Fibroblast of skin of left biceps (primary cell): Measurements from ENCODE around the gene TTC27.
A peak's percentile ranks its signal among the peaks of the same experiment; 100 is the strongest.
"Not testable (repeated sequence)": the region's sequence is repeated elsewhere in the genome, so short reads cannot be mapped to it uniquely, and the experiment has no call there.

Source experiments
- DNase-seq, 2 experiments: peaks; one replicate each; pipeline ENCODE4 v3.0.0-alpha.2; 2013; ENCODE audit warnings: low read depth in 2 of 2

The TTC27 gene

DNA sequence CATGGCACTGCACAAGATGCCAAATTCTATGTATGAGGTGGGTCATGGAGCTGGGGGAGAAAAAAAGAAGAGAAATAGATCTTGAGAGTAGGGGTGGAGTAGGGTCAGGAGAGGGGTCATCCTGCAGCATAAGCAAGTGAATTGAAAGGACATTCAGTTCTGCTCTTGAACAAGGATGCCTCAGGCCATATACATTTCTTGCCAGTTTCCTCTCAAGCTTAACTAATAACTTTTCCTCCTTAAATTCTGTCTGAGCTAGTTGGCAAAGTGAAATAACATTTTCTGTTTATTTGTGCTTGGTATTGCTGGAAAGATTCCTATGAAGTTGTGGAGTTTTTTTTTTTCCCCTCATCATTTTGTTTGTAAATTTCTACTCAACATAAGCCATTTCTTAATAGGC lies 219.9 kb downstream of the TTC27 start:
- DNase-seq = no peak

GRCh38 chr2:32849456-32850194 lies 221.8 kb downstream of the TTC27 start:
- no peak for DNase-seq

DNA sequence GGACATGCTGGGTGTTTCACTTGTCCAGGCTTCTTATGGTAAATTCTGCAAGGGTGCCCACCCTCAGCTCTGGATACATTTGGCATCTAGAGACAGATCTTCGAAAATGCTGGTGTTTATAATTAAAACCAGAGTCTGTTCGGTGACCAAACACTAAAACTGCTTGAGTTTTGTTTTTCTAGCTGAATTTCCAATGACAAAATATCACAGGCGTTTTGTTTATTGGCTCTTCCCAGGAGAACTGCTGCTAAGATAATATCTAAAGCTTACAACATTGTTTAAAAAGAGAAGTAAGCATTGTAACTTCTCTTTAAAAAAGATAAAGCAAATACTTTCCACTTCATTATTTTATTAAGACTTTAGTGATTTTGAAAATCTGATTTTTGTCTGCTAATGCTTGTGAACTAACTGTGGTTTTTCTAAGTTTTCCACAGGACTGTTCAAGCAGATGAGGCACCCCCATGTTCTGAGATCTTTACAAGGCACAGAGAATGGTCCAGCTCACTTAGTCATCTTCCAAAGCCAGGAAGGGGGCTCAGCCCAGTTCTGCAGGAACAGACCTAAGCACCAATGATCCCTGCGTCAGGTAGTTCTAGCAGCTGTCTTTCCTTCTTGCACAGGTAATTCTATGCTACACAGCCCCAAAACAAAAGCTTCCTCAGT lies 224.1 kb downstream of the TTC27 start:
- DNase-seq = no peak

GRCh38 chr2:32852856-32853255 lies 225.0 kb downstream of the TTC27 start:
- peak; percentile 74 to 75 for DNase-seq

- DNase-seq = no peak
These were observed 229.0 kb downstream of the TTC27 start for GRCh38 chr2:32856891-32857290.

DNA sequence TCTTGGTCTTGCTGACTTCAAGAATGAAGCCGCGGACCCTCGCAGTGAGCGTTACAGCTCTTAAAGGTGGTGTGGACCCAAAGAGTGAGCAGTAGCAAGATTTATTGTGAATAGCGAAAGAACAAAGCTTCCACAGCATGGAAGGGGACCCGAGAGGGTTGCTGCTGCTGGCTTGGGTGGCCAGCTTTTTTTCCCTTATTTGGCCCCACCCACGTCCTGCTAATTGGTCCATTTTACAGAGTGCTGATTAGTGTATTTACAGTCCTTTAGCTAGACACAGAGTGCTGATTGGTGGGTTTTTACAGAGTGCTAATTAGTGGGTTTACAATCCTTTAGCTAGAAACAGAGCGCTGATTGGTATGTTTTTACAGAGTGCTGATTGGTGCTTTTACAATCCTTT lies 230.9 kb downstream of the TTC27 start:
- DNase-seq = no peak

GRCh38 chr2:32860385-32860784 lies 232.5 kb downstream of the TTC27 start:
- DNase-seq = no peak

- no peak for DNase-seq
These were observed 234.6 kb downstream of the TTC27 start for GRCh38 chr2:32862269-32863055.

- DNase-seq = no peak
These were observed 235.5 kb downstream of the TTC27 start for GRCh38 chr2:32863326-32863725.

- DNase-seq = no peak
These were observed 236.0 kb downstream of the TTC27 start for GRCh38 chr2:32863803-32864202.

DNA sequence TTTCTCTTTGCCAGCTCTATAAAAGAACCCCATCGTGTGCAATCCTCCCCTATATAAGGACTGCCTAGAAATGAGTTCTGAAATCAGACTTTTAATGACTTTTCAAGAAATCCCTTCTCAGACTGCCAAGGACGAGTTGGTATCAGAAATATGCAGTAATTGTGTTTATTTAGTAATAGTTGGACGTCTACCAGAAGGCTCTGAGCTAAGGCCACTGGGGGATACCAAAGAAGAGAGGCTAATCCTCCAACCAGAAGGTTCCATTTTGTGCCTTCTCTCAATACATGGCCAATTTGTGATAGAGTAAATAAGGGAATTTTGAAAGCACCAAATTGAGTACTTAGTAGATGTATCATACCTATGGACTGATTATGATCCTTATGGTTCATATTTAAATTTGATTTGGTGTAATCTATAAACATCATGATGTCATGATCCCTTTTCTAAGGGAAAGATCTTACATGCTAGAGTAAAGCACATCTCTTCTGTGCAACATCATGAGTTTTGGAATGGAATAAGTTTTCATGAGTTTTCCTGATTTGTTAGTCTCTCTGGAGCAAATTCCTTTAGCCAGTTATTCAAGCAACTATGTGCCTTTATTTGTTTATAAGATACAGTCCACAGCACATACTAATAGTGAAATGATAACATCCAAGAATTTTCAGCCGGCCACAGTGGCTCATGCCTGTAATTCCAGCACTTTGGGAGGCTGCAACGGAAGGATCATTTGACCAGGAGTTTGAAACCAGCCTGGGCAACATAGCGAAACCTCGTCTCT lies 236.7 kb downstream of the TTC27 start:
- DNase-seq = peak; percentile 68 to 76

DNA sequence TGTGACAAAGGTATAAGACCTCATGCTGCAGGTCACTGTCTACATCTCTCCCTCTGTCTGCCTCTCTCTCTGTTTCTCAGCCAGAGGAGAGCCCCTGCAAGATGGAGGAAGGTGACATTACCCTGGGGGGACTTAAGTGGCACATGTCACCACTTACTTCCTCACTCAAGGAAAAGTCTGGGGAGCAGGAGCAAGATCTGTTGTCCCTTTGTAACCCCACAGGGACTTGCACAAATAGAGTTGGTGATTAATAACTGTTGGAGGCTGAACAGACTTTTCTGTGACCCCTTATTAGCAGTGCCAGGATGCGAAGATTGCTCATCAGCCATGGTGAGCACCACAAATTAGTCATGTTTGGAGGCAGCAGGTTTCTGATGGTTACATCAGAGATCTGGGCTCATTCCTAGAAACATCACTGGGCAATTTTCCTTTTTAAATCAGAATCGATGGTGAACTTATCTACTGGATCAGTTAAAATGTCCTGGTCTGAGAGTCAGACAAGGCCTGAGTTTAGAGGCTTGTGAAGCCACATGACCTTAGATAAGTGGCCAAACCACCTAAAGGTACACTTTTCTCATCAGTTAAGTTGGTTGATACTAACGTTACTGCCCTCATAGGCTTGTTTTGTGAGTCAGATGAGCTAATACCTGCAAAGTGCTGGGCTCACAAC lies 237.7 kb downstream of the TTC27 start:
- DNase-seq = peak; percentile 89 to 91

GRCh38 chr2:32866462-32866861 lies 238.6 kb downstream of the TTC27 start:
- not testable (repeated sequence) for DNase-seq
